HepG2 (cell line): ENCODE results near the gene TTC31. TPM values are rescaled to one million over a fixed set of nuclear protein-coding genes. Genes with fewer than 3 reads are reported as not detected.
A peak's percentile ranks its signal among the peaks of the same experiment; 100 is the strongest.

Source experiments
- GATA4 ChIP-seq: sonication (generic); IDR thresholded peaks from 2 replicates; pipeline ENCODE4 v1.6.1; 2016; ENCODE audit warnings: antibody characterized with exemption, low read depth, borderline replicate concordance
- GMEB1 ChIP-seq: sonication (generic); formaldehyde crosslinking; IDR thresholded peaks from 2 replicates; pipeline ENCODE4 v1.5.1; 2020; ENCODE audit warnings: missing genetic modification reagents, mild to moderate bottlenecking, borderline replicate concordance
- MAFF ChIP-seq: IDR thresholded peaks from 2 replicates; pipeline ENCODE4 v1.6.1; 2011; ENCODE audit warnings: low read depth, low read length, improper control_type of control experiment
- NFE2 ChIP-seq: sonication (generic); formaldehyde crosslinking; IDR thresholded peaks from 2 replicates; pipeline ENCODE4 v1.4.0; 2020; ENCODE audit warnings: missing genetic modification reagents
- NFIC ChIP-seq: IDR thresholded peaks from 2 replicates; pipeline ENCODE4 v1.6.1; 2012; ENCODE audit warnings: mild to moderate bottlenecking, low read length, inconsistent platforms
- NONO ChIP-seq, 2 experiments: fragments of 450-650 bp in 1 of 2; sonication (generic) in 1 of 2; formaldehyde crosslinking in 1 of 2; IDR thresholded peaks in 1 of 2; conservative IDR thresholded peaks in 1 of 2; 2 replicates each; pipeline versions ENCODE4 v1.6.1 to v1.8.0; 2017 to 2022; ENCODE audit warnings: mild to moderate bottlenecking in 1 of 2, missing genetic modification reagents in 1 of 2, moderate library complexity in 1 of 2
- PRPF4 ChIP-seq: fragments of 200-400 bp; formaldehyde crosslinking; IDR thresholded peaks from 2 replicates; pipeline ENCODE4 v1.6.1; 2016; ENCODE audit warnings: low read length, low read depth; ENCODE audit not compliant: poor library complexity, severe bottlenecking
- SNAPC2 ChIP-seq: sonication (generic); formaldehyde crosslinking; IDR thresholded peaks from 2 replicates; pipeline ENCODE4 v1.8.1; 2022; ENCODE audit warnings: mild to moderate bottlenecking, missing genetic modification reagents
- THAP8 ChIP-seq: sonication (generic); formaldehyde crosslinking; IDR thresholded peaks from 2 replicates; pipeline ENCODE4 v1.5.1; 2020; ENCODE audit warnings: missing genetic modification reagents, mild to moderate bottlenecking, borderline replicate concordance
- ZBTB8A ChIP-seq: sonication (generic); formaldehyde crosslinking; IDR thresholded peaks from 2 replicates; pipeline ENCODE4 v1.4.0; 2020; ENCODE audit warnings: mild to moderate bottlenecking, low read depth, missing genetic modification reagents, borderline replicate concordance
- ZFP82 ChIP-seq: sonication (generic); formaldehyde crosslinking; IDR thresholded peaks from 2 replicates; pipeline ENCODE4 v1.5.1; 2020; ENCODE audit warnings: mild to moderate bottlenecking, missing genetic modification reagents, borderline replicate concordance
- ZNF235 ChIP-seq: sonication (generic); formaldehyde crosslinking; IDR thresholded peaks from 2 replicates; pipeline ENCODE4 v1.8.1; 2023; ENCODE audit warnings: mild to moderate bottlenecking, missing genetic modification reagents, borderline replicate concordance
- ZNF251 ChIP-seq: sonication (generic); formaldehyde crosslinking; IDR thresholded peaks from 2 replicates; pipeline ENCODE4 v1.9.0; 2021; ENCODE audit warnings: mild to moderate bottlenecking, missing genetic modification reagents
- ZNF747 ChIP-seq: sonication (generic); formaldehyde crosslinking; IDR thresholded peaks from 2 replicates; pipeline ENCODE4 v1.8.1; 2023; ENCODE audit warnings: missing genetic modification reagents, mild to moderate bottlenecking, borderline replicate concordance
- ZNF768 ChIP-seq: sonication (generic); formaldehyde crosslinking; IDR thresholded peaks from 2 replicates; pipeline ENCODE4 v1.4.0; 2020; ENCODE audit warnings: missing genetic modification reagents
- ZNF784 ChIP-seq: sonication (generic); formaldehyde crosslinking; IDR thresholded peaks from 2 replicates; pipeline ENCODE4 v1.5.1; 2020; ENCODE audit warnings: missing genetic modification reagents, mild to moderate bottlenecking, borderline replicate concordance
- ZNF790 ChIP-seq: sonication (generic); formaldehyde crosslinking; IDR thresholded peaks from 2 replicates; pipeline ENCODE4 v1.8.0; 2022; ENCODE audit warnings: missing genetic modification reagents, mild to moderate bottlenecking, borderline replicate concordance
- polyA plus RNA-seq, 8 experiments: library from polyadenylated mRNA; depleted of rRNA in 3 of 8; stranded (reverse) in 7 of 8; unstranded in 1 of 8; fragments of >200 nt; fragmentation: Illumina TruSeq in 4 of 8; extraction: Trizol in 4 of 8; gene quantifications; 2 replicates each; pipeline versions ENCODE4 v1.2.1 to v1.2.3, GENCODE V29; 2011 to 2016; ENCODE audit warnings: low read depth in 4 of 8, missing spikeins in 1 of 8, mixed read lengths in 1 of 8; ENCODE audit not compliant: insufficient read depth in 1 of 8
- total RNA-seq, 5 experiments: library from RNA; depleted of rRNA; stranded (reverse); fragments of >200 nt; fragmentation: Illumina TruSeq; extraction: Trizol; gene quantifications; 2 replicates each; pipeline ENCODE4 v1.2.3, GENCODE V29; 2016; ENCODE audit warnings: low read depth in 1 of 5
- TF ChIP-seq, protein P1 (sequence below): sonication (generic); formaldehyde crosslinking; IDR thresholded peaks from 2 replicates; pipeline ENCODE4 v1.5.1; 2020; ENCODE audit warnings: mild to moderate bottlenecking, missing genetic modification reagents, moderate library complexity
- TF ChIP-seq, protein P2 (sequence below): IDR thresholded peaks from 2 replicates; pipeline ENCODE4 v1.6.1; 2016; ENCODE audit warnings: missing biosample characterization, missing genetic modification reagents, low read depth
- TF ChIP-seq, protein P3 (sequence below): sonication (generic); formaldehyde crosslinking; IDR thresholded peaks from 2 replicates; pipeline ENCODE4 v1.4.0; 2020; ENCODE audit warnings: missing genetic modification reagents, low read depth, mild to moderate bottlenecking, borderline replicate concordance

TTC31 gene
- total and polyA plus RNA-seq, 2 of the 13 experiments (the other 11 are each of a cell fraction or from before 2014, with no cell fraction given) = 28.3 to 39.5 TPM

- TF ChIP-seq THAP8 (no peak), GATA4 (no peak; the same call in 1 of the 2 replicates), ZNF251 (CRISPR knock-in tag) (no peak), GMEB1 (CRISPR knock-in tag) (peak; percentile 45), ZNF784 (peak; percentile 71; the same call in 1 of the 2 replicates), ZNF235 (no peak), SNAPC2 (CRISPR knock-in tag) (no peak), ZNF790 (no peak), ZNF747 (CRISPR knock-in tag) (peak; percentile 70), NONO (IDR thresholded peaks at IDR 0.05) (no peak), NONO (CRISPR knock-in tag; conservative IDR thresholded peaks at IDR 0.05) (peak; percentile 76), ZFP82 (CRISPR knock-in tag) (no peak), NFE2 (CRISPR knock-in tag) (no peak), ZBTB8A (CRISPR knock-in tag) (no peak), MAFF (0 out of 2 replicates have a peak, but pooled peaks have one; percentile 14), PRPF4 (no peak), ZNF768 (CRISPR knock-in tag) (no peak), NFIC (no peak)
- TF ChIP-seq, protein P1, sequence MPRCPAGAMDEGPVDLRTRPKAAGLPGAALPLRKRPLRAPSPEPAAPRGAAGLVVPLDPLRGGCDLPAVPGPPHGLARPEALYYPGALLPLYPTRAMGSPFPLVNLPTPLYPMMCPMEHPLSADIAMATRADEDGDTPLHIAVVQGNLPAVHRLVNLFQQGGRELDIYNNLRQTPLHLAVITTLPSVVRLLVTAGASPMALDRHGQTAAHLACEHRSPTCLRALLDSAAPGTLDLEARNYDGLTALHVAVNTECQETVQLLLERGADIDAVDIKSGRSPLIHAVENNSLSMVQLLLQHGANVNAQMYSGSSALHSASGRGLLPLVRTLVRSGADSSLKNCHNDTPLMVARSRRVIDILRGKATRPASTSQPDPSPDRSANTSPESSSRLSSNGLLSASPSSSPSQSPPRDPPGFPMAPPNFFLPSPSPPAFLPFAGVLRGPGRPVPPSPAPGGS (CRISPR knock-in tag) = 0 out of 2 replicates have a peak, but pooled peaks have one; percentile 70
- TF ChIP-seq, protein P2, sequence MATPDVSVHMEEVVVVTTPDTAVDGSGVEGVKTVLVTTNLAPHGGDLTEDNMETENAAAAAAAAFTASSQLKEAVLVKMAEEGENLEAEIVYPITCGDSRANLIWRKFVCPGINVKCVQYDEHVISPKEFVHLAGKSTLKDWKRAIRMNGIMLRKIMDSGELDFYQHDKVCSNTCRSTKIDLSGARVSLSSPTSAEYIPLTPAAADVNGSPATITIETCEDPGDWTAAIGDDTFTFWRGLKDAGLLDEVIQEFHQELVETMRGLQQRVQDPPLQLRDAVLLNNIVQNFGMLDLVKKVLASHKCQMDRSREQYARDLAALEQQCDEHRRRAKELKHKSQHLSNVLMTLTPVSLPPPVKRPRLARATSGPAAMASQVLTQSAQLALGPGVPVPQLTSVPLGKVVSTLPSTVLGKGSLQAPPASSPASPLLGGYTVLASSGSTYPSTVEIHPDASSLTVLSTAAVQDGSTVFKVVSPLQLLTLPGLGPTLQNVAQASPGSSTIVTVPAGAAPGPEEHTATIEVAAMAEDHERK (CRISPR knock-in tag) = peak; percentile 38; the same call in 1 of the 2 replicates
- TF ChIP-seq, protein P3, sequence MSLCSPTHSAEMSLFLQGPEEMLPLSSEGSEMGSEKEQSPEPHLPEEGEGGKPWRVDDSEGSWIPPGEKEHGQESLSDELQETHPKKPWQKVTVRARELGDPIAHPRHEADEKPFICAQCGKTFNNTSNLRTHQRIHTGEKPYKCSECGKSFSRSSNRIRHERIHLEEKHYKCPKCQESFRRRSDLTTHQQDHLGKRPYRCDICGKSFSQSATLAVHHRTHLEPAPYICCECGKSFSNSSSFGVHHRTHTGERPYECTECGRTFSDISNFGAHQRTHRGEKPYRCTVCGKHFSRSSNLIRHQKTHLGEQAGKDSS (CRISPR knock-in tag) = no peak
These were observed 43.1 kb downstream of the TTC31 start, which contains the start of gene DQX1 (continued) for GRCh38 chr2:74525717-74526648.
